OCI-LY7 (cell line): ENCODE results near the gene EIF4E1B.

Experiments used
- CTCF ChIP-seq: fragments of 200-600 bp; sonication (generic); conservative IDR thresholded peaks from 2 replicates; pipeline ENCODE4 v1.5.1; 2014; ENCODE audit warnings: mild to moderate bottlenecking, antibody characterized with exemption, low read length, moderate library complexity, mixed read lengths
- EZH2phosphoT487 ChIP-seq: fragments of 200-600 bp; sonication (generic); IDR thresholded peaks from 2 replicates; pipeline ENCODE4 v1.6.1; 2018; ENCODE audit warnings: low read depth, borderline replicate concordance, mild to moderate bottlenecking, mixed run types, antibody characterized with exemption, low read length, moderate library complexity, mixed read lengths

GRCh38 chr5:176611435-176611834, 19.0 kb upstream of the EIF4E1B start:
- no peak for TF ChIP-seq CTCF
- TF ChIP-seq EZH2phosphoT487: no peak
